A549 treated with GW870086 at 1 μM for 4 hours (cell line): ENCODE data around the gene INF2. TPM values are rescaled to one million over a fixed set of nuclear protein-coding genes. Genes with fewer than 3 reads are reported as not detected.

Source experiments
- total RNA-seq: library from RNA; stranded (reverse); fragments of 200-300 nt; extraction: Qiagen RNA extraction; gene quantifications from 5 replicates; pipeline ENCODE4 v1.2.3, GENCODE V29; 2022; ENCODE audit warnings: low read depth

INF2 gene
- 81.9 to 126 TPM (median 122 TPM) in 5 replicates for total RNA-seq

DNA sequence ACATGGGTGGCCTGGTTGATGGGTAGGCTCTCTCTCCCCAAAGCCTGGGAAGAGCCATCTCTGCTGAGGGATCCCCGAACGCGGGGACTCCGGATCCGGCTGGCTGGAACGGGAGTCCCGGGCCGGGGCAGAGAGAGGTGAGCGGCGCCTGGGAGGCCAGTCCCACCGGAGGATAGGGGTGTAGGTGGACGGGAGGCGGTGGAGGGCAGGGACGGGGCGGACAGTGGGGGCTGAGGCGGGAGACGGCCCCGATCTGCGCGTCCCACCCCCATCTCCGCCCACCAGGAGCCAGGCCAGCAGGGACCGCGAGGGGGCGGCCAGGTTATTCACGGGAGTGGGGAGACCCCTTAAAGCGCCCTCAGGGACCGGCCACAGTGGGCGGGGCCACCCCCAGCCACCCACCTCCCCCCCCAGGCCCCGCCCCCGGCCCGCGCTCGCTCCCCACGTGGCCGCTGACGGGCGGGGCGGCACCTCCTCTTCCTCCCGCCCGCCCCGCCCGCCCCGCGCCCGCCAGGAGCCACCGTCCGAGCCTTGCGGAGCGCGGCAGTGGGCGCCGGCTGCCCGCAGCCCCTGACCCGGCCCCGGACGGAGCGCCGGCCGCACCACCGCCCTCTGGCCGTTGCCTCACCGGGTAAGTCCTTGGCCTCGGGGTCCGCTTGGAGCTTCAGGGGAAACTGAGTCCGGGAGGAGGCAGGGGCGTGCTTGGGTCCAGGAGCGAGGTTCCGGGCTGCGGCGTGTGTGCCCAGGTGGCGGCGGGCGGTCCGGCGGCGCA is at the start of gene INF2:
TSS of gene INF2 (plus strand) at position 510 of the 772 bp plus-strand sequence. CDS start 11,748 bp downstream, outside the sequence.

DNA sequence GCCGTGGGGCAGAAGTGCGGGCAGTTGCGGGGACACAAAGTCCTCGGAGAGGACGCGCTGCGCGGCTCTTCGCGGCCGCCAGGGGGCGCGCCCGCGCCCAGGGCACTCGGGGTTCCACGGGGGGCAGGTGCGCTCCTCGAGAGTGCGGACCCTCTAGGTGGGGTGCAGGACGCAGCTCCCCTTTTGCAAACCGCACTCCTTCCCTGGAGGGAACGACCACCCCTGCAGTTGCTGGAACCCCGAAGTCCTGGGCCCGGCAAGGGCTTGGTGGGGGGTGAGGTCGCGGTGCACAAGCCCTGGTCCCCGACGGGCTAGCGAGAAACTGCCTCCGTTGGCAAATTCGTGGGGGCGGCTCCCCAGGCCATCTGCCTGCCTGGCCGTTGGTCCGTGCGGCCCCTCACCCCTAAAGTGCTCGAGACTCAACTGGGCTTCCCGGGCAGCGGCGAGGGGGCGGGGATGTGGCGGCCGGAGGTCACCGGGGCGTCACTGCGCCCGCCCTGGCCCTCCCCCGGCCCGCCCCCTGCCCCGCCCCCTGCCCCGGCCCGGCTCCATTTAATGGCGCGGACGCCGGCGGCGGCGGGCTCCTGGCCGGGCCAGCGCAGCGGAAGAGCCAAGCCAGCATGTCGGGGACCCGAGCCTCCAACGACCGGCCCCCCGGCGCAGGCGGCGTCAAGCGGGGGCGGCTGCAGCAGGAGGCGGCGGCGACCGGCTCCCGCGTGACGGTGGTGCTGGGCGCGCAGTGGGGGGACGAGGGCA is 34.4 kb downstream of the INF2 start, which contains the start of gene ADSS1:
TSS of gene ADSS1 (plus strand) at position 579 of the 756 bp plus-strand sequence. CDS start at position 621, 42 bp downstream.

DNA sequence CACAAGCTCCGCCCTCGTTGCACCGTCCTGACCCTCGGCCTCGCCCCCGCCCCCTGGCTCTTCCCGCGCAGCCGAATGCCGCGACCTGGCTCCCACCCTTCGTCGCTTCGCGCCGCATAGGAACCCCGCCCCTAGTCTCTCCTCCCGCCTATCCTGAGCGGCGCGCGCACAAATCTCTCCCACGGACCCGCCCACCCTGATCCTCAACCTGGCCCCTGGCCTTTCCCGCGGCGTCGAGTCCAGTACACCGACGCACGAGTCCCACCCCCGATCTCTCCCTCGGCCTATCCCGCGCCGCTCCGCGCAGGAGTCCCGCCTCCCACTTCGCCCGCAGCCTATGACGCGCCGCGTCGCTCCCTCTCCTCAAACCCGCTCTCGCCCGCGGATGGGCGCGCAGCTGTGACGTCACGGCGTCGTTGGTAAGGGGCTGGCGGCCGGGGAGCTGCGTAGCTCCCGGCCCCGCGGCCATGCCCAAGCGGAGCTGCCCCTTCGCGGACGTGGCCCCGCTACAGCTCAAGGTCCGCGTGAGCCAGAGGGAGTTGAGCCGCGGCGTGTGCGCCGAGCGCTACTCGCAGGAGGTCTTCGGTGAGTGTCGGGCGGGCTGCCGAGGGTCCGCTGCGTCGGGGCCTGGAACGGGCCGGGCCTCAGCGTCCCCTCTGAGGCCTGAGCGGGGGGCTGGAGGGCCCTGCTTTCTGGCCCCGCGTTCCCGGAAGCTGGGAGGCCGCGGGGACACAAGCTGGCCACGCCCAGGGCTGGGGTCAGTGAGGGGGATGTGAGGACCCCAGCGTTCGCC is 63.5 kb downstream of the INF2 start, which contains the start of gene SIVA1:
TSS of gene SIVA1 (plus strand) at position 413 of the 793 bp plus-strand sequence. CDS start at position 468, 55 bp downstream.

Other genes with a start within 250 kb of the INF2 start
- not detected in 5 replicates for gene C14orf180, start 109.9 kb upstream of the INF2 start, total RNA-seq
- 0.27 to 0.46 TPM (median 0.30 TPM) in 4 of 5 replicates, not detected in the other for gene TMEM179, start 84.8 kb upstream of the INF2 start, total RNA-seq
- gene ADSS1, start 34.6 kb downstream of the INF2 start, total RNA-seq = 6.4 to 7.9 TPM (median 7.3 TPM) in 5 replicates
- 161 to 220 TPM (median 195 TPM) in 5 replicates for gene SIVA1, start 63.5 kb downstream of the INF2 start, total RNA-seq
- gene AKT1, start 106.1 kb downstream of the INF2 start, total RNA-seq = 83.1 to 112 TPM (median 104 TPM) in 5 replicates
- 2.1 to 3.2 TPM (median 3.0 TPM) in 5 replicates for gene ZBTB42, start 111.5 kb downstream of the INF2 start, total RNA-seq
- gene CEP170B, start 175.7 kb downstream of the INF2 start, total RNA-seq = 18.2 to 26.1 TPM (median 25.5 TPM) in 5 replicates
- gene PLD4, start 235.3 kb downstream of the INF2 start, total RNA-seq = 0.10 to 0.25 TPM (median 0.13 TPM) in 3 of 5 replicates, not detected in the others